GM23338 (cell line): ENCODE results near the gene LCE6A. TPM values are rescaled to one million over a fixed set of nuclear protein-coding genes. Genes with fewer than 3 reads are reported as not detected.

Experiments used
- ATAC-seq: fragments of 200-7000 bp; cut with Tn5 transposase; 3 replicates; pipeline ENCODE4 v1.9.1; 2020
- DNase-seq: peaks from one replicate; pipeline ENCODE4 v3.0.0-alpha.2; 2015; ENCODE audit warnings: low spot score
- H2AFZ ChIP-seq: fragments of 200-600 bp; sonication (generic); 2 replicates; pipeline ENCODE4 v1.8.0; 2016; ENCODE audit warnings: antibody characterized with exemption, mild to moderate bottlenecking, moderate library complexity
- H3F3A ChIP-seq: fragments of 200-600 bp; sonication (generic); replicated peaks from 2 replicates; pipeline ENCODE4 v1.8.0; 2017; ENCODE audit warnings: antibody characterized with exemption, mixed run types, low read depth
- H3K27ac ChIP-seq: fragments of 200-600 bp; sonication (generic); 2 replicates; pipeline ENCODE4 v1.6.1; 2016; ENCODE audit warnings: low read depth
- H3K27me3 ChIP-seq: fragments of 200-600 bp; sonication (generic); 2 replicates; pipeline ENCODE4 v1.8.0; 2016; ENCODE audit warnings: mild to moderate bottlenecking, mixed run types, moderate library complexity; ENCODE audit not compliant: insufficient read depth
- H3K36me3 ChIP-seq: fragments of 200-600 bp; sonication (generic); 2 replicates; pipeline ENCODE4 v1.8.0; 2016; ENCODE audit warnings: mild to moderate bottlenecking; ENCODE audit not compliant: insufficient read depth
- H3K4me1 ChIP-seq: fragments of 200-600 bp; sonication (generic); 2 replicates; pipeline ENCODE4 v1.8.0; 2016; ENCODE audit warnings: mild to moderate bottlenecking, moderate library complexity; ENCODE audit not compliant: insufficient read depth
- H3K4me2 ChIP-seq: fragments of 200-600 bp; sonication (generic); 2 replicates; pipeline ENCODE4 v1.7.1; 2017; ENCODE audit warnings: mixed run types
- H3K4me3 ChIP-seq: fragments of 200-600 bp; sonication (generic); 2 replicates; pipeline ENCODE4 v1.6.1; 2016; ENCODE audit warnings: mixed run types
- H3K79me2 ChIP-seq: fragments of 200-600 bp; sonication (generic); replicated peaks from 2 replicates; pipeline ENCODE4 v1.8.0; 2017; ENCODE audit warnings: mild to moderate bottlenecking; ENCODE audit not compliant: insufficient read depth
- H3K9me2 ChIP-seq: fragments of 200-600 bp; sonication (generic); 2 replicates; pipeline ENCODE4 v1.8.0; 2017; ENCODE audit not compliant: insufficient read depth
- H4K20me1 ChIP-seq: fragments of 200-600 bp; sonication (generic); replicated peaks from 2 replicates; pipeline ENCODE4 v1.8.0; 2017; ENCODE audit warnings: mild to moderate bottlenecking; ENCODE audit not compliant: insufficient read depth
- H3K27ac Mint-ChIP-seq: 2 replicates; pipeline ENCODE4 v1.8.0; 2020; ENCODE audit warnings: inconsistent platforms, mild to moderate bottlenecking, moderate library complexity, mixed read lengths
- H3K27me3 Mint-ChIP-seq: 3 replicates; pipeline ENCODE4 v1.8.0; 2022; ENCODE audit warnings: low read depth, mild to moderate bottlenecking, moderate library complexity, mixed read lengths, inconsistent platforms; ENCODE audit not compliant: insufficient read depth, poor library complexity
- H3K36me3 Mint-ChIP-seq: 3 replicates; pipeline ENCODE4 v1.8.0; 2021; ENCODE audit warnings: low read depth, mild to moderate bottlenecking, inconsistent platforms, moderate library complexity, mixed read lengths
- H3K4me1 Mint-ChIP-seq: 3 replicates; pipeline ENCODE4 v1.8.0; 2020; ENCODE audit warnings: mild to moderate bottlenecking, inconsistent platforms, mixed read lengths
- H3K4me3 Mint-ChIP-seq: 3 replicates; pipeline ENCODE4 v1.8.0; 2021; ENCODE audit warnings: moderate library complexity, mild to moderate bottlenecking, inconsistent platforms, mixed read lengths
- H3K9me3 Mint-ChIP-seq: 3 replicates; pipeline ENCODE4 v1.8.0; 2020; ENCODE audit warnings: moderate library complexity, mild to moderate bottlenecking, inconsistent platforms, mixed read lengths
- CREB1 ChIP-seq: fragments of 250-450 bp; sonication (Bioruptor Pico); IDR thresholded peaks from 2 replicates; pipeline ENCODE4 v1.5.0; 2020; ENCODE audit warnings: low read depth, mild to moderate bottlenecking, moderate library complexity
- EZH2phosphoT487 ChIP-seq: fragments of 200-600 bp; sonication (generic); IDR thresholded peaks from one replicate; pipeline ENCODE4 v1.8.1; 2018; ENCODE audit warnings: antibody characterized with exemption; ENCODE audit not compliant: unreplicated experiment
- NANOG ChIP-seq: IDR thresholded peaks from 2 replicates; pipeline ENCODE4 v1.6.1; 2016; ENCODE audit warnings: antibody characterized with exemption, borderline replicate concordance
- STAT1 ChIP-seq: IDR thresholded peaks from one replicate; pipeline ENCODE4 v1.6.1; 2016; ENCODE audit warnings: antibody characterized with exemption; ENCODE audit not compliant: unreplicated experiment
- polyA plus RNA-seq: library from polyadenylated mRNA; unstranded; fragments of >200 nt; fragmentation: Nextera tagmentation; extraction: Ambion mirVana; gene quantifications from 2 replicates; pipeline ENCODE4 v1.2.1, GENCODE V29; 2016
- total RNA-seq: library from RNA; depleted of rRNA; stranded (reverse); fragments of >200 nt; shearing (Covaris generic); gene quantifications from 2 replicates; pipeline ENCODE4 v1.2.3, GENCODE V29; 2014
- TF ChIP-seq, protein P1 (sequence below): fragments of 250-450 bp; sonication (Bioruptor Pico); IDR thresholded peaks from 2 replicates; pipeline ENCODE4 v1.5.0; 2020; ENCODE audit warnings: mild to moderate bottlenecking, moderate library complexity
- TF ChIP-seq, protein P2 (sequence below), 2 experiments: fragments of 200-600 bp in 1 of 2; sonication (generic) in 1 of 2; conservative IDR thresholded peaks; 2 replicates each; pipeline versions ENCODE4 v1.5.1 to v1.6.1; 2016 to 2017; ENCODE audit warnings: antibody characterized with exemption in 2 of 2, low read depth in 2 of 2, mild to moderate bottlenecking in 2 of 2, moderate library complexity in 1 of 2

The LCE6A gene
- total and polyA plus RNA-seq, 2 experiments from 2014 or later, result not detected

DNA sequence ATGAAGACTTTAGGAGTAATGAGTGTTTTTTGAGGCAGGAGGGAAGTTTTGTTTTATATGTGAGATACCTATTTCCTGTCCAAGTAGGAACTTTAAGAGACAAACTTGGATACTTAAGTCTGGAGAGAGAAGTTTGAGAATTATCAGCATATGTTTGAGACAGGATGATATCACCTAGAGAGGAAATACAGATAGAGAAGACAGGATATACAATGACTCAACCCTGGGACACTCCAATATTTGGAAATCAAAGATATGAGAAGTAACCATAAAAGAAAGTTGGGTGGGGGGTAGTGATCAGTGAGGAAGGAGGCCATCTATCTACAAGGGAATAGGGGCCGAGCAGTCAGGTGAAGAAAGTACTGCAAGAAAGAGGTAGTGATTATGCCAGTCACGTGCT, 23.7 kb downstream of the LCE6A start (continued):
- TF ChIP-seq, protein P1, sequence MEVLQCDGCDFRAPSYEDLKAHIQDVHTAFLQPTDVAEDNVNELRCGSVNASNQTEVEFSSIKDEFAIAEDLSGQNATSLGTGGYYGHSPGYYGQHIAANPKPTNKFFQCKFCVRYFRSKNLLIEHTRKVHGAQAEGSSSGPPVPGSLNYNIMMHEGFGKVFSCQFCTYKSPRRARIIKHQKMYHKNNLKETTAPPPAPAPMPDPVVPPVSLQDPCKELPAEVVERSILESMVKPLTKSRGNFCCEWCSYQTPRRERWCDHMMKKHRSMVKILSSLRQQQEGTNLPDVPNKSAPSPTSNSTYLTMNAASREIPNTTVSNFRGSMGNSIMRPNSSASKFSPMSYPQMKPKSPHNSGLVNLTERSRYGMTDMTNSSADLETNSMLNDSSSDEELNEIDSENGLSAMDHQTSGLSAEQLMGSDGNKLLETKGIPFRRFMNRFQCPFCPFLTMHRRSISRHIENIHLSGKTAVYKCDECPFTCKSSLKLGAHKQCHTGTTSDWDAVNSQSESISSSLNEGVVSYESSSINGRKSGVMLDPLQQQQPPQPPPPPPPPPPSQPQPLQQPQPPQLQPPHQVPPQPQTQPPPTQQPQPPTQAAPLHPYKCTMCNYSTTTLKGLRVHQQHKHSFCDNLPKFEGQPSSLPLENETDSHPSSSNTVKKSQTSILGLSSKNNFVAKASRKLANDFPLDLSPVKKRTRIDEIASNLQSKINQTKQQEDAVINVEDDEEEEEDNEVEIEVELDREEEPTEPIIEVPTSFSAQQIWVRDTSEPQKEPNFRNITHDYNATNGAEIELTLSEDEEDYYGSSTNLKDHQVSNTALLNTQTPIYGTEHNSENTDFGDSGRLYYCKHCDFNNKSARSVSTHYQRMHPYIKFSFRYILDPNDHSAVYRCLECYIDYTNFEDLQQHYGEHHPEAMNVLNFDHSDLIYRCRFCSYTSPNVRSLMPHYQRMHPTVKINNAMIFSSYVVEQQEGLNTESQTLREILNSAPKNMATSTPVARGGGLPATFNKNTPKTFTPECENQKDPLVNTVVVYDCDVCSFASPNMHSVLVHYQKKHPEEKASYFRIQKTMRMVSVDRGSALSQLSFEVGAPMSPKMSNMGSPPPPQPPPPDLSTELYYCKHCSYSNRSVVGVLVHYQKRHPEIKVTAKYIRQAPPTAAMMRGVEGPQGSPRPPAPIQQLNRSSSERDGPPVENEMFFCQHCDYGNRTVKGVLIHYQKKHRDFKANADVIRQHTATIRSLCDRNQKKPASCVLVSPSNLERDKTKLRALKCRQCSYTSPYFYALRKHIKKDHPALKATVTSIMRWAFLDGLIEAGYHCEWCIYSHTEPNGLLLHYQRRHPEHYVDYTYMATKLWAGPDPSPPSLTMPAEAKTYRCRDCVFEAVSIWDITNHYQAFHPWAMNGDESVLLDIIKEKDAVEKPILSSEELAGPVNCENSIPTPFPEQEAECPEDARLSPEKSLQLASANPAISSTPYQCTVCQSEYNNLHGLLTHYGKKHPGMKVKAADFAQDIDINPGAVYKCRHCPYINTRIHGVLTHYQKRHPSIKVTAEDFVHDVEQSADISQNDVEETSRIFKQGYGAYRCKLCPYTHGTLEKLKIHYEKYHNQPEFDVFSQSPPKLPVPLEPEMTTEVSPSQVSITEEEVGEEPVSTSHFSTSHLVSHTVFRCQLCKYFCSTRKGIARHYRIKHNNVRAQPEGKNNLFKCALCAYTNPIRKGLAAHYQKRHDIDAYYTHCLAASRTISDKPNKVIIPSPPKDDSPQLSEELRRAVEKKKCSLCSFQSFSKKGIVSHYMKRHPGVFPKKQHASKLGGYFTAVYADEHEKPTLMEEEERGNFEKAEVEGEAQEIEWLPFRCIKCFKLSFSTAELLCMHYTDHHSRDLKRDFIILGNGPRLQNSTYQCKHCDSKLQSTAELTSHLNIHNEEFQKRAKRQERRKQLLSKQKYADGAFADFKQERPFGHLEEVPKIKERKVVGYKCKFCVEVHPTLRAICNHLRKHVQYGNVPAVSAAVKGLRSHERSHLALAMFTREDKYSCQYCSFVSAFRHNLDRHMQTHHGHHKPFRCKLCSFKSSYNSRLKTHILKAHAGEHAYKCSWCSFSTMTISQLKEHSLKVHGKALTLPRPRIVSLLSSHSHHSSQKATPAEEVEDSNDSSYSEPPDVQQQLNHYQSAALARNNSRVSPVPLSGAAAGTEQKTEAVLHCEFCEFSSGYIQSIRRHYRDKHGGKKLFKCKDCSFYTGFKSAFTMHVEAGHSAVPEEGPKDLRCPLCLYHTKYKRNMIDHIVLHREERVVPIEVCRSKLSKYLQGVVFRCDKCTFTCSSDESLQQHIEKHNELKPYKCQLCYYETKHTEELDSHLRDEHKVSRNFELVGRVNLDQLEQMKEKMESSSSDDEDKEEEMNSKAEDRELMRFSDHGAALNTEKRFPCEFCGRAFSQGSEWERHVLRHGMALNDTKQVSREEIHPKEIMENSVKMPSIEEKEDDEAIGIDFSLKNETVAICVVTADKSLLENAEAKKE (CRISPR knock-in tag), result no peak
- TF ChIP-seq STAT1 (no peak), CREB1 (CRISPR knock-in tag) (no peak)

DNA sequence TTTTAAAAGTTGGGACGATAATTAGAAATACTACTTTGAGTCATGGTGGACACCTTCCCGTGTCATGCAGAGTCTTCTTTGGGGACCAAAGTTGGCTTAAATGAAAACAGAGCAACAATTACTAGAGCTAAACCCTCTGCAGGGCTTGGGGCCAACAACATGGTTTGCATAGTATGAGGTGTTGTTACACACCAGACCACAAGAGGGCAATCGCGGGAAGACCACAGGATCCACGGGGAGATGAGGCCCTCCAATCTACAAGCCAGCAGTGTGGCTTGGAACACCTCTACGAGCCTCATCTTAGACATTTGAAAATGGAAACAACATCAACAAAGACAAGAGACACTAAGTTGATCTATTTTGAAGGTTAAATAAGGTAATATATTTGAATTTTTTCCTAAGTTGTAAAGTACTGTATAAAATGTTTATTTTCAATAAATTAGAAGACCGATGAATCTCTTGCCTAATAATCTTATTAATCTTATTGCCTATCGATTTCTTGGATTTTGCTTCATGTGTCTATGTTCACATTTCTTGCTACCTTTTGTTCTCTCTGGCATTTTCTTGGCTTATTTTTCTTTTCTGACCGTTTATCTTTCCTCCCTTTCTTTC, 27.3 kb downstream of the LCE6A start:
- H3F3A ChIP-seq, result no peaks in the 10 kb centered on the region
- H3K27me3 ChIP-seq, result no peaks in the 10 kb centered on the region
- H3K4me2 ChIP-seq, result no peak overlapping the region
- no peaks in the 10 kb centered on the region for H3K9me2 ChIP-seq
- no peaks in the 10 kb centered on the region for H3K36me3 Mint-ChIP-seq
- no peak overlapping the region for H3K27ac ChIP-seq
- H3K36me3 ChIP-seq, result no peaks in the 10 kb centered on the region
- no peaks in the 10 kb centered on the region for H3K4me1 Mint-ChIP-seq
- H2AFZ ChIP-seq, result peak overlapping the region; percentile 61; the same call in 1 of the 2 replicates
- H3K4me3 Mint-ChIP-seq, result no peak overlapping the region
- H3K9me3 Mint-ChIP-seq, result no peaks in the 10 kb centered on the region
- DNase-seq (peak; percentile 88), ATAC-seq (peak; percentile 84)
- H3K4me3 ChIP-seq, result no peak overlapping the region
- no peak overlapping the region for H3K27ac Mint-ChIP-seq
- no peaks in the 10 kb centered on the region for H3K27me3 Mint-ChIP-seq
- H3K4me1 ChIP-seq, result no peaks in the 10 kb centered on the region
- TF ChIP-seq EZH2phosphoT487, result no peak
- no peak for TF ChIP-seq NANOG
- TF ChIP-seq, protein P2, sequence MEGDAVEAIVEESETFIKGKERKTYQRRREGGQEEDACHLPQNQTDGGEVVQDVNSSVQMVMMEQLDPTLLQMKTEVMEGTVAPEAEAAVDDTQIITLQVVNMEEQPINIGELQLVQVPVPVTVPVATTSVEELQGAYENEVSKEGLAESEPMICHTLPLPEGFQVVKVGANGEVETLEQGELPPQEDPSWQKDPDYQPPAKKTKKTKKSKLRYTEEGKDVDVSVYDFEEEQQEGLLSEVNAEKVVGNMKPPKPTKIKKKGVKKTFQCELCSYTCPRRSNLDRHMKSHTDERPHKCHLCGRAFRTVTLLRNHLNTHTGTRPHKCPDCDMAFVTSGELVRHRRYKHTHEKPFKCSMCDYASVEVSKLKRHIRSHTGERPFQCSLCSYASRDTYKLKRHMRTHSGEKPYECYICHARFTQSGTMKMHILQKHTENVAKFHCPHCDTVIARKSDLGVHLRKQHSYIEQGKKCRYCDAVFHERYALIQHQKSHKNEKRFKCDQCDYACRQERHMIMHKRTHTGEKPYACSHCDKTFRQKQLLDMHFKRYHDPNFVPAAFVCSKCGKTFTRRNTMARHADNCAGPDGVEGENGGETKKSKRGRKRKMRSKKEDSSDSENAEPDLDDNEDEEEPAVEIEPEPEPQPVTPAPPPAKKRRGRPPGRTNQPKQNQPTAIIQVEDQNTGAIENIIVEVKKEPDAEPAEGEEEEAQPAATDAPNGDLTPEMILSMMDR (conservative IDR thresholded peaks at IDR 0.05; ENCODE audit: low read depth in 2 of 2), result peak; percentile 73 to 86
- no peaks in the 10 kb centered on the region for H3K79me2 ChIP-seq
- no peaks in the 10 kb centered on the region for H4K20me1 ChIP-seq
